Measurements from ENCODE around the gene TUBB4B. TPM values are rescaled to one million over a fixed set of nuclear protein-coding genes. Genes with fewer than 3 reads are reported as not detected.

The TUBB4B gene
- total and polyA plus RNA-seq, 2 experiments from 2014 or later, result 309 to 446 TPM

GRCh38 chr9:137270929-137271695 is 30.0 kb downstream of the TUBB4B start:
- H2AFZ ChIP-seq, result no peak overlapping the region
- TF ChIP-seq EZH2 (IDR thresholded peaks at IDR 0.05; ENCODE audit: borderline replicate concordance) (no peak), CTCF (IDR thresholded peaks at IDR 0.05; ENCODE audit: poor library complexity) (no peak), EZH2phosphoT487 (IDR thresholded peaks at IDR 0.05; ENCODE audit: low read depth, severe bottlenecking, unreplicated experiment) (no peak)
- no peak overlapping the region for H3K4me2 ChIP-seq
- H4K20me1 ChIP-seq (ENCODE audit: insufficient read depth, poor library complexity, severe bottlenecking), result no peaks in the 10 kb centered on the region
- no peak overlapping the region for H3K27ac ChIP-seq
- H3K79me2 ChIP-seq, result no peaks in the 10 kb centered on the region
- no peak overlapping the region for H3K4me3 ChIP-seq
- H3K9me3 ChIP-seq (ENCODE audit: low read depth), result no peaks in the 10 kb centered on the region
- H3K4me1 ChIP-seq (ENCODE audit: insufficient read depth), result peaks cover 4% of the 10 kb centered on the region
- 93% methylated on average over 30 of the region's 32 CpGs for WGBS (ENCODE audit: low lambda C conversion rate, missing lambda C conversion rate)
- no peaks in the 10 kb centered on the region for H3K36me3 ChIP-seq (replicated peaks; ENCODE audit: insufficient read depth, low read depth)
- no peaks in the 10 kb centered on the region for H3K9me2 ChIP-seq (replicated peaks; ENCODE audit: insufficient read depth)
- no peaks in the 10 kb centered on the region for H3K27me3 ChIP-seq
- DNase-seq (ENCODE audit: low spot score), result no peak

- Histone ChIP-seq H3K27ac (no peak overlapping the region), H3K36me3 (replicated peaks; ENCODE audit: insufficient read depth, low read depth) (no peaks in the 10 kb centered on the region)
- 83% methylated on average over 1 of the region's 3 CpGs for WGBS (ENCODE audit: low lambda C conversion rate, missing lambda C conversion rate)
These were observed 30.6 kb downstream of the TUBB4B start for GRCh38 chr9:137271696-137272076.

GRCh38 chr9:137272241-137273094 is 31.4 kb downstream of the TUBB4B start:
- Histone ChIP-seq H3K79me2 (no peaks in the 10 kb centered on the region), H3K27me3 (no peaks in the 10 kb centered on the region), H3K36me3 (replicated peaks; ENCODE audit: insufficient read depth, low read depth) (no peaks in the 10 kb centered on the region), H3K9me2 (replicated peaks; ENCODE audit: insufficient read depth) (no peaks in the 10 kb centered on the region), H3K9me3 (ENCODE audit: low read depth) (no peaks in the 10 kb centered on the region), H4K20me1 (ENCODE audit: insufficient read depth, poor library complexity, severe bottlenecking) (no peaks in the 10 kb centered on the region), H3K4me3 (no peak overlapping the region), H3K4me2 (no peak overlapping the region), H3K4me1 (ENCODE audit: insufficient read depth) (peaks cover 17% of the 10 kb centered on the region), H3K27ac (no peak overlapping the region), H2AFZ (no peak overlapping the region)
- WGBS (ENCODE audit: low lambda C conversion rate, missing lambda C conversion rate), result 94% methylated on average over 30 of the region's 39 CpGs
- DNase-seq (ENCODE audit: low spot score), result no peak
- TF ChIP-seq EZH2phosphoT487 (IDR thresholded peaks at IDR 0.05; ENCODE audit: low read depth, severe bottlenecking, unreplicated experiment), result no peak
- no peak for TF ChIP-seq EZH2 (IDR thresholded peaks at IDR 0.05; ENCODE audit: borderline replicate concordance)
- no peak for TF ChIP-seq CTCF (IDR thresholded peaks at IDR 0.05; ENCODE audit: poor library complexity)

More at GRCh38 chr9:137271696-137272076, 30.6 kb downstream of the TUBB4B start:
- TF ChIP-seq EZH2phosphoT487 (IDR thresholded peaks at IDR 0.05; ENCODE audit: low read depth, severe bottlenecking, unreplicated experiment) (no peak), CTCF (IDR thresholded peaks at IDR 0.05; ENCODE audit: poor library complexity) (no peak), EZH2 (IDR thresholded peaks at IDR 0.05; ENCODE audit: borderline replicate concordance) (no peak)
- Histone ChIP-seq H3K27me3 (no peaks in the 10 kb centered on the region), H2AFZ (no peak overlapping the region), H3K4me3 (no peak overlapping the region), H3K4me2 (no peak overlapping the region), H3K4me1 (ENCODE audit: insufficient read depth) (peaks cover 10% of the 10 kb centered on the region), H3K9me3 (ENCODE audit: low read depth) (no peaks in the 10 kb centered on the region), H3K9me2 (replicated peaks; ENCODE audit: insufficient read depth) (no peaks in the 10 kb centered on the region), H3K79me2 (no peaks in the 10 kb centered on the region), H4K20me1 (ENCODE audit: insufficient read depth, poor library complexity, severe bottlenecking) (no peaks in the 10 kb centered on the region)
- no peak for DNase-seq (ENCODE audit: low spot score)

Measured in hepatocyte (in vitro differentiated cells).